Activated CD4-positive, CD25-positive, alpha-beta regulatory T cell treated with anti-CD3 and anti-CD28 coated beads, Interleukin-2, amount 50 U/mL, for 24 hours (primary cell): ENCODE data around the gene CYBA.

Experiments
- ATAC-seq, 2 donors: fragments of 150-1000 bp; cut with Tn5 transposase; one replicate each; pipeline ENCODE4 v1.10.0; 2021; ENCODE audit warnings: mild to moderate bottlenecking in 1 of 2, moderate library complexity in 1 of 2

Gene CYBA

GRCh38 chr16:88643644-88643932 is 7.3 kb downstream of the CYBA start:
- no peak for ATAC-seq

GRCh38 chr16:88642881-88643643 is 7.8 kb downstream of the CYBA start:
- ATAC-seq = no peak

GRCh38 chr16:88640498-88641247 is 10.2 kb downstream of the CYBA start:
- no peak for ATAC-seq

GRCh38 chr16:88640039-88640495 is 10.8 kb downstream of the CYBA start:
- ATAC-seq = no peak

GRCh38 chr16:88639231-88640038 is 11.4 kb downstream of the CYBA start:
- no peak for ATAC-seq

GRCh38 chr16:88638323-88639230 is 12.3 kb downstream of the CYBA start, which contains the start of gene IL17C:
TSS of gene IL17C (plus strand) at chr16:88638572. CDS start at chr16:88638642, 70 bp downstream.
- no peak for ATAC-seq

GRCh38 chr16:88636488-88637265 is 14.2 kb downstream of the CYBA start:
- no peak for ATAC-seq

- ATAC-seq = no peak
Measured at GRCh38 chr16:88635671-88636319, 15.1 kb downstream of the CYBA start.

GRCh38 chr16:88634994-88635670 is 15.7 kb downstream of the CYBA start:
- no peak for ATAC-seq

GRCh38 chr16:88634141-88634993 is 16.5 kb downstream of the CYBA start:
- peak; percentile 18 to 24 for ATAC-seq

- ATAC-seq = peak; percentile 20 to 29
Measured at GRCh38 chr16:88633684-88634140, 17.1 kb downstream of the CYBA start.

- no peak for ATAC-seq
Measured at GRCh38 chr16:88632587-88632930, 18.3 kb downstream of the CYBA start.

GRCh38 chr16:88631920-88632586 is 18.8 kb downstream of the CYBA start:
- ATAC-seq = no peak

- no peak for ATAC-seq
Measured at GRCh38 chr16:88631384-88631783, 19.5 kb downstream of the CYBA start.

- no peak for ATAC-seq
Measured at GRCh38 chr16:88630941-88631340, 19.9 kb downstream of the CYBA start.

- ATAC-seq = no peak
Measured at GRCh38 chr16:88630433-88630832, 20.4 kb downstream of the CYBA start.

- no peak for ATAC-seq
Measured at GRCh38 chr16:88629835-88630234, 21.0 kb downstream of the CYBA start.

GRCh38 chr16:88628512-88628974 is 22.3 kb downstream of the CYBA start:
- no peak for ATAC-seq
